ENCODE measurements around the gene ATXN3.
"Not testable (repeated sequence)": the region's sequence is repeated elsewhere in the genome, so short reads cannot be mapped to it uniquely, and the experiment has no call there.

The ATXN3 gene

GRCh38 chr14:92074555-92074954, 31.8 kb downstream of the ATXN3 start:
- H3K4me3 ChIP-seq (ENCODE audit: low read depth, low read length): no peak overlapping the region

GRCh38 chr14:92058006-92058917, 48.1 kb downstream of the ATXN3 start:
- H3K4me3 ChIP-seq (ENCODE audit: low read depth, low read length): no peak overlapping the region

GRCh38 chr14:92049781-92050180, 56.6 kb downstream of the ATXN3 start:
- H3K4me3 ChIP-seq (ENCODE audit: low read depth, low read length): no peak overlapping the region

GRCh38 chr14:92049221-92049620, 57.2 kb downstream of the ATXN3 start:
- not testable (repeated sequence) for H3K4me3 ChIP-seq (ENCODE audit: low read depth, low read length)

- not testable (repeated sequence) for H3K4me3 ChIP-seq (ENCODE audit: low read depth, low read length)
These were observed 60.5 kb downstream of the ATXN3 start for GRCh38 chr14:92045904-92046303.

- not testable (repeated sequence) for H3K4me3 ChIP-seq (ENCODE audit: low read depth, low read length)
These were observed 64.6 kb downstream of the ATXN3 start for GRCh38 chr14:92041766-92042165.

GRCh38 chr14:92041203-92041602, 65.2 kb downstream of the ATXN3 start:
- no peak overlapping the region for H3K4me3 ChIP-seq (ENCODE audit: low read depth, low read length)

- peak overlapping the region; percentile 98 for H3K4me3 ChIP-seq (ENCODE audit: low read depth, low read length)
These were observed 65.8 kb downstream of the ATXN3 start for GRCh38 chr14:92040431-92041051.

GRCh38 chr14:92039719-92040430, 66.5 kb downstream of the ATXN3 start, which contains the start of gene TRIP11:
Gene TRIP11, minus strand, starts transcription at chr14:92040059. Its CDS starts 374 bp downstream, at chr14:92039685.
- H3K4me3 ChIP-seq (ENCODE audit: low read depth, low read length): peak within 1 kb of the TSS; percentile 98

GRCh38 chr14:92039063-92039718, 67.2 kb downstream of the ATXN3 start:
- H3K4me3 ChIP-seq (ENCODE audit: low read depth, low read length): peak overlapping the region; percentile 98

GRCh38 chr14:92037989-92038388, 68.4 kb downstream of the ATXN3 start:
- peak overlapping the region; percentile 21 for H3K4me3 ChIP-seq (ENCODE audit: low read depth, low read length)

GRCh38 chr14:92035890-92036289, 70.5 kb downstream of the ATXN3 start:
- H3K4me3 ChIP-seq (ENCODE audit: low read depth, low read length): no peak overlapping the region

- no peak overlapping the region for H3K4me3 ChIP-seq (ENCODE audit: low read depth, low read length)
These were observed 72.3 kb downstream of the ATXN3 start for GRCh38 chr14:92033906-92034687.

- H3K4me3 ChIP-seq (ENCODE audit: low read depth, low read length): no peak overlapping the region
These were observed 72.9 kb downstream of the ATXN3 start for GRCh38 chr14:92033433-92033832.

GRCh38 chr14:92026548-92027190, 79.7 kb downstream of the ATXN3 start:
- no peak overlapping the region for H3K4me3 ChIP-seq (ENCODE audit: low read depth, low read length)

- H3K4me3 ChIP-seq (ENCODE audit: low read depth, low read length): no peak overlapping the region
These were observed 84.3 kb downstream of the ATXN3 start for GRCh38 chr14:92022036-92022435.

- H3K4me3 ChIP-seq (ENCODE audit: low read depth, low read length): no peak overlapping the region
These were observed 84.9 kb downstream of the ATXN3 start for GRCh38 chr14:92021523-92021922.

- no peak overlapping the region for H3K4me3 ChIP-seq (ENCODE audit: low read depth, low read length)
These were observed 92.3 kb downstream of the ATXN3 start for GRCh38 chr14:92014040-92014439.

GRCh38 chr14:92012121-92012748, 94.1 kb downstream of the ATXN3 start:
- no peak overlapping the region for H3K4me3 ChIP-seq (ENCODE audit: low read depth, low read length)

All from iPS-11a (cell line).